ENCODE measurements around the gene SH3RF3.

The SH3RF3 gene

GRCh38 chr2:109452318-109453305 is 323.6 kb downstream of the SH3RF3 start:
- TF ChIP-seq CTCF (IDR thresholded peaks at IDR 0.05; ENCODE audit: control insufficient read depth, insufficient read depth, low read depth, low read length, missing control alignments) = no peak
- no peak for DNase-seq (ENCODE audit: low read depth)
- H3K4me3 ChIP-seq (ENCODE audit: control insufficient read depth, low read depth, low read length) = no peak overlapping the region

DNA sequence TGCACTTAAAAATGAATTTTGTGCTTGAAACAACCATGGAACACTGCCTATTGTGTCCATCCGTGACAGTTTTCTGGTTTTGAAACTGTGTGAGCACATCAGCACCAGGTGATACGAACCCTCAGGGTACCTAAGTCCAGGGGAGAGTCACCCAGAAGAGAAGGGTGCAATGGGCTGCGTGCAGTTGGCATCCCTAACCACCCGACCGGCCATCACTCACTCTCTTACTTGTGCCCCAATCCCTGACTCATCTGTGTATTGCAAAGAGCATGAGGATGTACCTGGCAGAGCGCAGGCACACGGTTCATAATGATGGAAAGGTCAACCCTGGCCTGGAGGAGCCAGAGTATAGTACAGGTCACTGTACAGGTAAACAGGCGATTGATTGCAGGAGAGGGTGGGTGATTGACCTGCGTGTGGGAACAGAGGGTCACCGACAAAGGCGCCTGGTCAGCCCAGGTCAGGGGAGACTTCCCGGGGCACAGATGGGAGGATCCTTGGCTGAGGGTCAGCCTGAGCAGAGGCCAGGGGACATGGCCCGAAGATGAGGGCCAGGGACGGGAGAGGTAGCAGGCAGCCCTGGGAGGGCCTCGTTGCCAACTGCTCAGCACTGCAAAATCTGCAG is 324.5 kb downstream of the SH3RF3 start:
- no peak for DNase-seq (ENCODE audit: low read depth)
- TF ChIP-seq CTCF (IDR thresholded peaks at IDR 0.05; ENCODE audit: control insufficient read depth, insufficient read depth, low read depth, low read length, missing control alignments) = no peak
- H3K4me3 ChIP-seq (ENCODE audit: control insufficient read depth, low read depth, low read length) = no peak overlapping the region

GRCh38 chr2:109454304-109454703 is 325.3 kb downstream of the SH3RF3 start:
- no peak overlapping the region for H3K4me3 ChIP-seq (ENCODE audit: control insufficient read depth, low read depth, low read length)
- DNase-seq (ENCODE audit: low read depth) = no peak
- TF ChIP-seq CTCF (IDR thresholded peaks at IDR 0.05; ENCODE audit: control insufficient read depth, insufficient read depth, low read depth, low read length, missing control alignments) = no peak

DNA sequence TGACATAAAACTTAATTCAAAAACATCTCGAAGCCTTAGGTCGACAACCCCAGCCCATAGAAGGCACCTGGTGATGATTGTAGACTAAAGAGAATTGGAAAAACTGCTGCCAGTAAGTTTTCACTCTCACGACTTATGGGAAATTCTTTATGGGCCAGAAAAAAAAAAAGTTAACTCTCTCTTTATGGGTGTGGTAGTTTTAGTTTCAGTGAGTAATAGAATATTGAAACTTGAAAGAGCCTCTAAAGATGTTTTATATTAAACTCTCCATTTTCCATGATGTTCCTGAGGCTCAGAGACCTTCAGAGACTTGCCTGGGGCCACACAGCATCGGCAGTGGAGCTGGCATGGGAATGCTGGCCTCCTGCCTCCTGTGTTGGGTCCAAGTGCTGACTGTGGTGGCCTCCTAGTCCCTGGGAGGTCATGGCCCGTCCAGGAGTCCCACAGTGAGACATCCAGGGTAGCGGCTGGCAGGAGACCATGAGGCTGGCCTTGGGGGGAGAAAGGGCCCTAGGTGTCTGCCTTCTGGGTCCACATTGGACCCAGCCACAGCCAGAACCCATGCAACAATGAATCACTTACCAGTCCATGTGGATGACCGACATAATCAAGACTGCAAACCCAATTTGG is 325.9 kb downstream of the SH3RF3 start:
- no peak for DNase-seq (ENCODE audit: low read depth)
- TF ChIP-seq CTCF (IDR thresholded peaks at IDR 0.05; ENCODE audit: control insufficient read depth, insufficient read depth, low read depth, low read length, missing control alignments) = no peak
- H3K4me3 ChIP-seq (ENCODE audit: control insufficient read depth, low read depth, low read length) = no peak overlapping the region

DNA sequence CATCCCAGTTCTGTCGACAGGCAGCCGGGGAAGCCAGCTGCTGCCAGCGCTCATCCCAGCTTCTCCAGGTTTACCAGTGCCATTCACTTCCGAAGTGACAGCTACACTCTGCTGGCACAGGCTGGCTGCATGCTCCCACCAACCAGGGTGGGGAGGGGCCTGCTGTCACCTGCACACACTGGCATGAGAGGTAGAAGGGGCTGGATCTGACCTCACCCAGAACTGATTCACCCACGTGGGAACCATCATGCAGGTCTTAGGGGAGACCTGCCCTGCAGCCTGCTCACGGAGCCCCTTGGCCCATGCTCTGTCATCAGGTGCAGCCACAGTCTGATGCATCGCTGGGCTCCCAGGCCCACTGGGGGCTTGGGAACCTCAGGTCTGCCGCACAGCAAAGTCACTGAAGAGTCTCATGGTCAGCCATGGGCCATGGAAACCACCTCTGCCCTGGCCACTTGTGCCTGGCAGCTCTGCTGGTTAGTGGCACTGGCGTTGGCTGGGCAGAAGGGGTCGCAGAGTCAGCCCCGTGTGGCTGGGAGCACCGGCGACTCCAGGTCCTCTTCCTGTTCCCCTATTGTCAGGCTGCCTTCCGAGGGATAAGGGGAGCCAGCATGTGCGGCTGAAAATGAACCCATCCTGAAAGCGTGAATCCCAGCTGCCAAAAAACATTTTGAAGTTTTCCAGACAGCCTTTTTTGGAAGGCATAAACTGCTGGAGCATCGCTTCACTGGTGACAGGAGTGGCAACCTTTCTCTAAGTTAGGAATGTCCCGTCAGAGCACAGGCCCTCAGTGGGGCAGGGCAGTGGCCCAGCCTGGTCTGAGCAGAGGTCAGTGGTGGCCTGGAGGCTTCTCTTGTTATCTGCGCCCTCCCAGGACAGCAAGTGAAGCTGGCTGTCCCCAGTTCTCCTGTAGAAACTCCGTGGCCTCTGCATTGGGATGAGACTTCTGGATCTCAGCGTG is 327.0 kb downstream of the SH3RF3 start:
- TF ChIP-seq CTCF (IDR thresholded peaks at IDR 0.05; ENCODE audit: control insufficient read depth, insufficient read depth, low read depth, low read length, missing control alignments) = no peak
- no peak overlapping the region for H3K4me3 ChIP-seq (ENCODE audit: control insufficient read depth, low read depth, low read length)
- no peak for DNase-seq (ENCODE audit: low read depth)

- no peak for TF ChIP-seq CTCF (IDR thresholded peaks at IDR 0.05; ENCODE audit: control insufficient read depth, insufficient read depth, low read depth, low read length, missing control alignments)
- no peak overlapping the region for H3K4me3 ChIP-seq (ENCODE audit: control insufficient read depth, low read depth, low read length)
- no peak for DNase-seq (ENCODE audit: low read depth)
These were observed 327.8 kb downstream of the SH3RF3 start for GRCh38 chr2:109456776-109457175.
